HK-2 (cell line): ENCODE results near the gene BCDIN3D.

Experiments
- DNase-seq: peaks from one replicate; pipeline ENCODE4 v3.0.0-alpha.2; 2018; ENCODE audit not compliant: unreplicated experiment

The BCDIN3D gene

DNA sequence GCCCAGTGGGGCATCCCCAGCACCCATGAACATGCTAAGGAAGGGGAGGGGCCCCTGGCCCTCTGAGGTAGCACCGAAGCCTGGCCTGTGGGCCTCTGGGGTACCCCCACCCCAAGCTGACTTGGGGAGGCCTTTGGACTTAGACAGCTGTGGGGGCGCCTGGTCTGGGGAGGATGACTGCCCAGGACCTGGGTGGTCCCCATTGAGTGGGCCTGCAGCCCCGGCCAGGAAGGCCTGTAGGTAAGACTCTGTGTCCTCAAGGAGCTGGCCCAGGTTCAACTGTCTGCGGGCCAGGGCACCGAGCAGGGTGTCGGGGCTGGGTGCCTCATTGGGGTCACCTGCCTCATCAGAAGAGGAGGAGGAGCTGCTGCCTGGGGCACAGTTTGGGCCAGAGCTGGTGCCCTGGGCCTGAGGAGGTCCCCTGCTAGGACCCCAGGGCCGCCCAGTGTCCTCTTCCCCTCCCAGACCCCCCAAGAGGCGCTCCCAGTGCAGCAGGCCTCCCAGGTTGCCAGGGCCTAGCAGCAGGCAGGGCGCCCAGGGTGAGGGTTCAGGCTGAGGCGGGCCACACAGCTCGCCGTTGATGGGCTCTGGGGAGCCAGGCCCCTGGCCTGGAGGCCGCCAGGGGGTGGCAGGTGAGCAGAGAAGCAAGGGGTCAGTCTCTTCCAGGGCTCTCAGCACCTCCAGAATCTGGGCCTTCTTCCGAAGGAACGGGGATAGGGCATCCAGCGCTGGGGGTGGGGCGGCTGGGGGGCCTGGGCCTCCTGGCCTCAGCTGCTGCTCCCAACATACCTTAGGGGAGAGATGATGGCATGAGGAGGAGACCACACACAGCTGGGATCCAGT, 46.1 kb downstream of the BCDIN3D start:
- no peak for DNase-seq

DNA sequence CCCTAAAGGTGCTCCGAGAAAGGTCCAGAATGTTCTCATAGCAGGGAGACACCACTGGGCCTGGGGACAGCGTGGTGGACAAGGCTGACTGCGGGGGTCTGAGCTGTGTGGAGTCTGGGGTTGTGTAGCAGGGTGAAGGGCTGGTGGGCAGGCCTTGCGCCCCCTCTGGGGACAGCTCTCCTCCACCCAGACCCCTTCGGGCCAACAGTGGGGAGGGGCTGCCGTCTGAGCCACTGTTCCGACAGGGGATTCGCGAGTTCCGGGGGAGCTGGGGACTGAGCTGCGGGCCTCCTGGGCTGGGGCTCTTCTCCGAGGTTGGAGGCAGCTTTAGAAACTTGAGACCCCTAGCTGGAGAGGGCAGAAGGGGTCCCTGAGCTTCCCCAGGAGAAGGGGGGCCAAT, 46.8 kb downstream of the BCDIN3D start:
- no peak for DNase-seq

DNA sequence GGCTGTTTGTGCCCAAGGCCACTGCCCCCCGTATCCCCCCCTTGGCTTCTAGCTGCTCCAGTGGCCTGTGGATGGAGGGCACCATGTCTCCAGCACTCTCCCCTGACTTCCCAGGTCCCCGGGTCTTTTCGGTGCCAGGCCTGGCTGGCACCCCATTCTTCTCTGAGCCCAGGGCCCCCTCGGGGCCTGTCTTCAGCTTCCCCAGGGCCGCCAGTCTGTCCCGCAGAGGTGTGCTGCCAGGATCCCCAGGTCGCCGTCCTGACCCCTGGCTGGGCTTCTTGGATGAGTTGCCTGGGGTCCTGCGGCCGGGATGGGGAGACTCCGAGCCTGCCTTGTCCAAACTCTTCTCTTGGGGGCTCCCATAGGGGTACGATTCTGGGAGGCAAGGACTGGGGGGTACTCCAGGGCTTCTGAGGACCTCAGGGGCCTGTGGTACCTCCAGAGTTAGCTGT, 47.2 kb downstream of the BCDIN3D start:
- no peak for DNase-seq

DNA sequence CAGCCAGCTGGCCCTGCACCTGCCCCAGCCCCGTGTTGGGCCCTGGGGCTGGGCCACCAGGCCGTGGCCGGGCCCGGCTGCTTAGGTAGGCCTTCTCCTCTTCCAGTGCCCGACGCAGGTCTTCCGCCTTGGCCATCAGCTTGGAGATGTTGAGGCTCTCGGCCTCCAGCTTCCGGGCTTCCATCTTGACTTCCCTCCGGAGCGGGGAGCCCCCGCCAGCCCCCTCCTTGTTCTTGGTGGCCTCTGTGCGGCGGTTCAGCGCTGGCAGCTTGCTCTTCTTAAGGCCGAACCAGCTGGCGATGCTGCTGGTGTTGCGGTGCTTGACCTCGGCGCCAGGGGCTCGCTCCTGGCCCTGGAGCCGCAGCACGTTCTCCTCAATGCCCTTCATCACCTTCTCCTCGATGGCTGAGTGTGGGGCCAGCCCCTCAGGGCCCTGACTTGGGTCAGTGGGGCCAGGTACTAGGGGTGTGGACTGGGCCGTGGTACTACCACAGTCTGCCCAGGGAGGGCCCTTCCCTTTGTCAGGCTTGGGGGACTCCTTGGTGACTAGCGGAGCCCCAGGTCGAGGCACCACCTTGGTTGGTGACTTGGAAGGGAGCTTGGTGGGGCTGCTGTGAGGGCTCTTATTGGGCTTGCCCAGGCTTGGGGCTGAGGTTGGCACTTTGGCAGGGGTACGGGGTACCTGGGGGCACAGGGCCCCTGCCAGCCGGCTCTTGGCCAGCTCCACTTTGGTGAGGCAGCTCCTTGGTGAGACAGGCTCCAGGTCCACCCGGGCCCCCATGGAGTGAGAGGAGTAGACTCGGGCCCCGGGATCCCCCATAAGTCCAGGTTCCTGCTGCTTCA, 47.9 kb downstream of the BCDIN3D start:
- DNase-seq, result no peak

DNA sequence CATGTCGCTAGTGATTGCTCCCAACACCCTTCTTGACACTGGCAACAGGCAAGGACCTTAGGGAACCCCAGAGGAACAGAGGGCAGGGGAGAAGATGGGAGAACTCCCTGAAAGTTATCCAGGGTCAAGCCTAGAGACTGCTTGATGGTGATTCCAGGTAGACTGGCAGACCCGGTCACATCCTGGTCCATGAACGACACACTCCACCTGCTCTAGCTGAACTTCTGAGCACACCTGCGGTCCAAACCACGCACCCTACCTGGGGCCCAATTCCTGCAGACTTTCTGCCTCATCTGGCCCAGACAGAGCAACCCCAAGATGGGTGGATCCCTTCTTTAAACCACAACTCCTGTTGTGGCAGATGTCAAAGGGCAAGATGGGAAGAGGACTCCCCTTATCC, 48.9 kb downstream of the BCDIN3D start:
- DNase-seq, result no peak

DNA sequence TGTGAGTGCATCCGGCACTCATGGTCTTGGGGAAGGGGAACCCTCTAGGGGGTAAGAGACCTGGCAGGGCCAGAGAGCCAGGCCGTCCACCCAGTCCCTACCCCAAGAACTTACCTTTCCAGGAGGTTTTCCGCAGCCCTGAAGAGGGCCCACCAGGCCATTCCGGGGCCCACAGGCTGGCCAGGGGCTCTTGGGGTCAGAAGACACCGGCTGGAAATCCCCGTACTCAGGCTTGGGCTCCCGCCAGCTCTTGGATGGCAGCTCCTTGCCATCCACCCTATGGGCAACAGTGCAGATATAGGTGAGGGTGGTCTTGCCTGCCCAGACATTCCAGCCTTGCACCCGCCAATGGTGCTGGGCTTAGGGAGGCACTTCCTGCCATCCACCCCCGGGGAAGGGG, 49.3 kb downstream of the BCDIN3D start:
- DNase-seq, result no peak

DNA sequence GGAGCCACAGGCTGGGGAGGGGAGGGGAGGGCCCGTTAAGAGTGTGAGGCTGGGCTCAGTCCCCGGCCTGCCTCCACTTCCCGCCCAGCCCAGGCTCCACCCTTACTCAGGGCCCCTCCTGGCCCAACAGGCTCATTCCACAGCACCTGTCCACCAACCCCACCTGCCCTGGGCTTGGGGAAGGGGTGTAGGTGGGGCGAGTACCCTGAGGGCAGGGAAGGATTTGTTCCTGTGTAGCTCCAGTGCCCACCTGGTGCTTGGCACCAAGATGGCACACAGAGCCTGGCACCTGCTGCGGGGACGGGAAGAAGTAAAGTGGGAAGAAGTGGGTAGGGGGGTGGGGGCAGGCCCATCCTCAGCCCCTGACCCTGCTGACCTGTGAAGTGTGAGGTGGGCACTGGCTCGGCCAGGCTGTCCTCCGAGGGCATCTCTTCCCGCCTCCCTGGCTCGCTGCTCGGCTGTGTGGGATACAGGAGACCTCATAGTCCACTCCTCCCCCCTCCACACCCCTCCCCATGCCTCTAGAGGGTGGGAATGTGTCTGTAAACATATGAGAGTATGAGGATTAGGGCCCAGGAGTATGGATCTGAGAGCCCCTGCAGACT, 49.8 kb downstream of the BCDIN3D start:
- DNase-seq, result no peak

DNA sequence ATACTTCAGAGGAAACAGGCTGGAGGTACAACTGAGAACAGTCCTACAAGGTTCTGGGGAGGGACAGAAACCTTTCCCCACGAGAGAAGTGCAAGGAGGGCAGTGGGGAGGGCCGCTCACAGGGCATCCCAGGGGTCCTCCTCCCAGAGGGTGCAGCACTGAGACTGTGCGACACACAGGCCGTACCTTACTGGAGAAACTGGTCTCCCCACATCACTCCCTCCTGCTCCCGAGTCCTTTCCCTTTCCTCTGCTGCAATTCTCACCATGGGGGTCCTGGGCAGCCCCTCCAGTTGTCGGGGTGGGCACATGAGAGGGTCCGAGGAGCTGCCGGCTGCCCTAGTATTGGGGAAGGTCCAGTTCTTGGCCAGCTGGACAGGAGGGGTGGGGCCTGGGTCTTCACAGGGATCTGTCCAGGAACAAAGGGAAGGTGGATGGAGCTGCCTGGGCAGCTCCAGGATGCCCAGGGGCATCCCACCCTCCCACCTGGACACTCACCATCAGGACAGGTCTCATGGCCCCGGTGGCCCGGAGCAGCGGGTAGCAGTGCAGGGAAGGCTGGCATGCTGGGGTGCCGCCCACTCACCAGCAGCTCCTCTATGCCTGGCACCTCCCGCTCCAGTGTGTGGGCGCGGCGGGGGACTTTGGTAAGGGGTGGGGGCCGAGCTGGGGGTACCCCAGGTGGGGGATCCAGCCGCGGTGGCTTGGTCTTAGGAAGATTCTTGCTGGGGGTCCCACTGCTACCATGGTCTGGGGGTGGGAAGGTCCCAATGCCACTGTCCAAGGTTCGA, 50.5 kb downstream of the BCDIN3D start:
- DNase-seq, result no peak

- DNase-seq, result no peak
Observed at GRCh38 chr12:49791700-49792099, 51.2 kb downstream of the BCDIN3D start.

DNA sequence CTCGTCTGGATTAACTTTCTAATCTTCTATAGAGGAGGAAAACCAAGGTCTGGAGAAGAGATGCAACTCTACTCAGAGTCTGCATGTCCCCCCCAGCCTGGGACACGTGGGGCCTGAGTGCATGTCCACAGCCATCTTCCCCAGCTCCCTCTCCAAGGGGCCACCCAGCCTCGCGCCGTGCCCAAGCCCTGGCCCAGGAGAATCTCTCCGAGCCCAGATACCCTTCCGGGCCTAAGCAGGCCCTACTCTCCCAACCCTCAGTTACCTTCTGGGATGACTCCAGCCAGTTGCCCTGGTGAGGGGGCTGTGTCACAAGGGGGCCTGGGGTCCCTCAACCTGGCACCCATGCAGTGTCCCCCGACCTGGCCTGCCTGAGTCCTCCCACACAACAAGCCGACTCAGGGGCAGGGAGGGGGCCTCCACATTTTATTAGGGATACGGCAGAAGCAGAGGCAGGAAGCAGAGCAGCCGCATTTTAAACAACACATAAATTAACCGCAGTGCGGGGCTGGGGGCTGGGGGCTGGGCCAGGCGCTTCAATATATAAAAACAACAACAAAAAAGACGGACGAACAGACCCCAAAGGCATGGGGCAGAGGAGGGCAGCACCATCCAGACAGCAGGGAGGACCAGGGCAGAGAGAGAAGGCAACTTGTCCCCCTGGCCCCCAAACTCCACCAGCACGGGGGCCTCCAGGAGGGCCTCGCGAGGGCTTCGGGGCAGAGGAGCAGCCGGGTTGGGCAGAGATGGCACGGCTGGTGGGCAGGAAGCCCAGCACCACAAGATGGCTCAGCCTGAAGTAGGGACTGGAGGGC, 52.0 kb downstream of the BCDIN3D start:
- DNase-seq, result no peak

DNA sequence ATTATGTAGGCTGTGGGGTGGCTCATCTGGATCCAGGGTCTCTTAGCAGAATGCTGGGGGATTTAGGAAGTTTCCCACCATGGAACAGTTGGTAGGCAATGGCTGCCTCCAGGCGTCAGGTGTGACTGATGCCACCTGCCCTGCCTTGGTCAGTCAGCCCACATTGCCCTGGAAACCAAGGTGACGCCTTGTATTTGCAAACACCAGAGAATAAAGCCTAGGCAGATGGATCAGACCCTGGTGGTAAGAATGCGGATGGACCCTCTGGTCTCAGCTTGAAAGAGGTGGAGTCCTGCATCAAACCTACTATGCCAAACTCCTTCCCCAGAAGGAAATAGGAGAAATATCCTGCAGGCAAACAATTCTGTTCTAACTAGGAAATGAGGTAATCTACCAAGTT, 52.9 kb downstream of the BCDIN3D start:
- DNase-seq, result no peak

GRCh38 chr12:49787672-49788071, 55.2 kb downstream of the BCDIN3D start:
- no peak for DNase-seq
